ENCODE data around the gene LENG1.

LENG1 gene

DNA sequence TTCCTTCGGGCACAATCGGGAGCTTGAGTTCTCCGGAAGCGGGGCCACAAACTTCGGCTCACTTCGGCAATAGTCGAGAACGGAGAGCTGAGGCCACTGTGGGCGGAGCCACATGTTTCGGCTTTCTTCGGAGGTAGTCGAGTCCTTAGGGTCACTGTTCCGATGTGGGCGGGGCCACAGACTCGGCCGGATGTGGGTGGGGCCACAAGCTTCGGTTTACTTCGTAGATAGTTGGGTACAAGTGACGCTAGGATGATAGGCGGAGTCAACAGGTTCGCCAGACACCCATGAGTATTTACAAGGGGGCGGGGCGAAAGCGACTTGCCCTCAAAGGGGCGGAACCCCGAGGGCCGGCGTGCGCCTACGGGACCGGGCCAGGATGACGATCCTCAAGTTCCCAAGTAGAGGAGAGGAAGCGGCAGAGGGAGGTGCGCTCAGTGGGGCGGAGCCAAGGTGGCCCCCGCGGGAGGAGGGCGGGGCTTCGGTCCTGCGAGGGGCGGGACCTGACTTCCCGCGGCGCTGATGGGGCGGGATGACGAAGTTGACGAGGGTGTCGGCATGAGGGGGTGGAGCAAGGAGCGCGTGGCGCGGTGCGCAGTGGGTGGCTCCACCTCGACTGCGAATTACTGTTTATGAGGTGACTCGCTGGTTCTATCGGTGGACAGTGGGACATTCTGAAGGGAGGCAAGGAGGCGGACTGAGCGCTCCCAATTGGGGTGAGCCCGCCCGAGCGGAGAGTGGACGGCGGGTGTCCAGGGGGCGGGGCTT is 30.4 kb upstream of the LENG1 start:
- Histone ChIP-seq H3K27me3 (ENCODE audit: low read depth, low read length) (no peaks in the 10 kb centered on the region), H3K4me2 (ENCODE audit: low read length) (peak overlapping the region; percentile 66), H3K36me3 (replicated peaks; ENCODE audit: low read depth, low read length) (peaks cover 22% of the 10 kb centered on the region), H3K9ac (ENCODE audit: low read length) (peak overlapping the region; percentile 93), H3K4me3 (ENCODE audit: low read length) (peak overlapping the region; percentile 83), H3K4me1 (ENCODE audit: low read length) (peaks cover 16% of the 10 kb centered on the region), H3K27ac (ENCODE audit: low read length) (peak overlapping the region; percentile 89), H3K9me3 (ENCODE audit: insufficient read depth, low read length) (no peaks in the 10 kb centered on the region), H3K79me2 (ENCODE audit: low read length) (peaks cover 25% of the 10 kb centered on the region), H4K20me1 (ENCODE audit: insufficient read depth, low read length) (no peaks in the 10 kb centered on the region), H2AFZ (ENCODE audit: low read depth, low read length) (peak overlapping the region; percentile 76)
- TF ChIP-seq CTCF (IDR thresholded peaks at IDR 0.05; ENCODE audit: low read depth, low read length) (no peak), EZH2phosphoT487 (IDR thresholded peaks at IDR 0.05; ENCODE audit: low read depth) (no peak)

GRCh38 chr19:54189145-54189734 is 29.7 kb upstream of the LENG1 start, which contains the start of gene MBOAT7:
TSS of gene MBOAT7 (minus strand) at chr19:54189580. CDS start at chr19:54188508, 1,072 bp downstream.
- peak within 1 kb of the TSS; percentile 99 for H3K4me2 ChIP-seq (ENCODE audit: low read length)
- peaks cover 16% of the 10 kb centered on the region for H3K4me1 ChIP-seq (ENCODE audit: low read length)
- H2AFZ ChIP-seq (ENCODE audit: low read depth, low read length) = peak within 1 kb of the TSS; percentile 76
- peak; percentile 49 for TF ChIP-seq CTCF (IDR thresholded peaks at IDR 0.05; ENCODE audit: low read depth, low read length)
- no peak for TF ChIP-seq EZH2phosphoT487 (IDR thresholded peaks at IDR 0.05; ENCODE audit: low read depth)
- no peaks in the 10 kb centered on the region for H3K27me3 ChIP-seq (ENCODE audit: low read depth, low read length)
- H4K20me1 ChIP-seq (ENCODE audit: insufficient read depth, low read length) = no peaks in the 10 kb centered on the region
- H3K79me2 ChIP-seq (ENCODE audit: low read length) = peaks cover 25% of the 10 kb centered on the region
- H3K27ac ChIP-seq (ENCODE audit: low read length) = peak within 1 kb of the TSS; percentile 89
- peak within 1 kb of the TSS; percentile 83 for H3K4me3 ChIP-seq (ENCODE audit: low read length)
- H3K36me3 ChIP-seq (replicated peaks; ENCODE audit: low read depth, low read length) = peaks cover 17% of the 10 kb centered on the region
- no peaks in the 10 kb centered on the region for H3K9me3 ChIP-seq (ENCODE audit: insufficient read depth, low read length)
- H3K9ac ChIP-seq (ENCODE audit: low read length) = peak within 1 kb of the TSS; percentile 93

DNA sequence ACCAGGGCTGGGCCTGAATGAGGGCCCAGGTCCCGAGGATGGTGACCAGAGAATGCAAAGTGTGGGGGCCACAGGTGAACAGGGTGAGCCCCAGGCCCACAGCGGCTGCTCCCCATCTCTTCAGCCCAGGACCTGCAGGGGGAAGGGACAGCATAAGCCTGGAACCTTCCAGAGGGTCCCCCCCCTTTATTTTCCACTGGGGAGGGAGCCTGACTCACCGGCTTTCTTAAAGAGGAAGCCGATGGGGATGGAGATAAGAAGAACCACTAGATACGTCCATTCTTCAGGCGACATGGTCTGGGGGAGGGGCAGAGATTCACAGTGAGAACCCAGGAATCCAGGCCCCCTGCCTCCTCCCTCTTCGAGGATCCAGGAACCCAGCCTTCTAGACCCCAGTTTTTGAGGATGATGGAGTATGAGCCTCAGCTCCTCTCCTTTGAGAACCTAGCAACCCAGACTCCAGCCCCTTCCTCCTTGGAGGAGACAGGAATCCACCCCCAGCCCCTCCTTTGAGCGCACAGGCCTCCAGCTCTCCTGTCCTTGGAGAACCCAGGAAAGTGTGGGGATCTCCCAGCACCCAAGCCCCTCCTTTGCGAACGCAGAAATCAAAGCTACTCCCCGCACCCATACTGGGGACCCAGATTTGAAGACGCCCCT is 28.8 kb upstream of the LENG1 start:
- TF ChIP-seq CTCF (IDR thresholded peaks at IDR 0.05; ENCODE audit: low read depth, low read length) (no peak), EZH2phosphoT487 (IDR thresholded peaks at IDR 0.05; ENCODE audit: low read depth) (no peak)
- Histone ChIP-seq H3K4me1 (ENCODE audit: low read length) (peaks cover 16% of the 10 kb centered on the region), H2AFZ (ENCODE audit: low read depth, low read length) (no peak overlapping the region)

GRCh38 chr19:54186934-54187381 is 27.4 kb upstream of the LENG1 start:
- Histone ChIP-seq H3K36me3 (replicated peaks; ENCODE audit: low read depth, low read length) (peaks cover 8% of the 10 kb centered on the region), H3K4me1 (ENCODE audit: low read length) (peaks cover 10% of the 10 kb centered on the region), H2AFZ (ENCODE audit: low read depth, low read length) (no peak overlapping the region), H3K4me3 (ENCODE audit: low read length) (no peak overlapping the region), H3K79me2 (ENCODE audit: low read length) (peaks cover 18% of the 10 kb centered on the region), H3K27me3 (ENCODE audit: low read depth, low read length) (no peaks in the 10 kb centered on the region), H4K20me1 (ENCODE audit: insufficient read depth, low read length) (no peaks in the 10 kb centered on the region), H3K4me2 (ENCODE audit: low read length) (no peak overlapping the region), H3K9ac (ENCODE audit: low read length) (no peak overlapping the region), H3K9me3 (ENCODE audit: insufficient read depth, low read length) (no peaks in the 10 kb centered on the region), H3K27ac (ENCODE audit: low read length) (no peak overlapping the region)
- no peak for TF ChIP-seq EZH2phosphoT487 (IDR thresholded peaks at IDR 0.05; ENCODE audit: low read depth)
- TF ChIP-seq CTCF (IDR thresholded peaks at IDR 0.05; ENCODE audit: low read depth, low read length) = no peak

More for the DNA sequence above, 28.8 kb upstream of the LENG1 start:
- H3K79me2 ChIP-seq (ENCODE audit: low read length) = peaks cover 25% of the 10 kb centered on the region
- no peaks in the 10 kb centered on the region for H3K27me3 ChIP-seq (ENCODE audit: low read depth, low read length)
- peak overlapping the region; percentile 89 for H3K27ac ChIP-seq (ENCODE audit: low read length)
- H3K9me3 ChIP-seq (ENCODE audit: insufficient read depth, low read length) = no peaks in the 10 kb centered on the region
- no peaks in the 10 kb centered on the region for H4K20me1 ChIP-seq (ENCODE audit: insufficient read depth, low read length)
- H3K9ac ChIP-seq (ENCODE audit: low read length) = peak overlapping the region; percentile 87
- peaks cover 14% of the 10 kb centered on the region for H3K36me3 ChIP-seq (replicated peaks; ENCODE audit: low read depth, low read length)
- peak overlapping the region; percentile 83 for H3K4me3 ChIP-seq (ENCODE audit: low read length)
- H3K4me2 ChIP-seq (ENCODE audit: low read length) = peak overlapping the region; percentile 99

All from OCI-LY3 (cell line).